H1 (cell line): Measurements from ENCODE around the gene KTI12. TPM values are rescaled to one million over a fixed set of nuclear protein-coding genes. Genes with fewer than 3 reads are reported as not detected.

ENCODE experiments used
- ASH2L ChIP-seq: fragments of 200-600, 300-600 bp; sonication (generic); IDR thresholded peaks from one replicate; pipeline ENCODE4 v1.7.1; 2017; ENCODE audit warnings: low read length
- CBX5 ChIP-seq: fragments of 300-800, 300-1000 bp; sonication (generic); IDR thresholded peaks from 2 replicates; pipeline ENCODE4 v1.7.1; 2016; ENCODE audit warnings: antibody characterized with exemption, low read length, low read depth
- EZH2 ChIP-seq: fragments of 200-600 bp; sonication (generic); IDR thresholded peaks from 2 replicates; pipeline ENCODE4 v1.7.1; 2012; ENCODE audit warnings: low read depth, mild to moderate bottlenecking, moderate library complexity, low read length, inconsistent platforms; ENCODE audit not compliant: severe bottlenecking
- HDAC6 ChIP-seq: IDR thresholded peaks from one replicate; pipeline ENCODE4 v1.7.1; 2012; ENCODE audit warnings: low read depth, mild to moderate bottlenecking, inconsistent platforms, low read length, moderate library complexity
- JUND ChIP-seq: IDR thresholded peaks from 2 replicates; pipeline ENCODE4 v1.6.1; 2011; ENCODE audit warnings: mild to moderate bottlenecking, improper control_type of control experiment, low read length
- KDM5A ChIP-seq: fragments of 200-600 bp; IDR thresholded peaks from 2 replicates; pipeline ENCODE4 v1.7.1; 2012; ENCODE audit warnings: mild to moderate bottlenecking, low read length, inconsistent platforms, mixed read lengths
- RFX5 ChIP-seq: IDR thresholded peaks from 2 replicates; pipeline ENCODE4 v1.6.1; 2011; ENCODE audit warnings: low read depth, low read length, improper control_type of control experiment, borderline replicate concordance
- RNF2 ChIP-seq: fragments of 200-900, 300-1000 bp; sonication (generic); IDR thresholded peaks from 2 replicates; pipeline ENCODE4 v1.7.1; 2016; ENCODE audit warnings: borderline replicate concordance, low read depth, mild to moderate bottlenecking, antibody characterized with exemption, low read length; ENCODE audit not compliant: poor library complexity, severe bottlenecking; ENCODE audit errors: missing control alignments
- SP1 ChIP-seq: IDR thresholded peaks from 2 replicates; pipeline ENCODE4 v1.6.1; 2011; ENCODE audit warnings: low read depth, low read length
- polyA plus RNA-seq, 7 experiments: library from polyadenylated mRNA; depleted of rRNA in 3 of 7; stranded (reverse) in 5 of 7; unstranded in 2 of 7; fragments of >200 nt in 5 of 7; fragments of 200-250 nt in 2 of 7; gene quantifications; 1 replicate in 5 of 7; 2 replicates in 1 of 7; 4 replicates in 1 of 7; pipeline versions ENCODE4 v1.2.1 to v1.2.3, GENCODE V29; 2011 to 2013; ENCODE audit warnings: missing spikeins in 2 of 7, mixed read lengths in 2 of 7
- total RNA-seq: library from RNA; stranded (reverse); fragmentation: NEBNext Ultra II Directional; extraction: Animal tissue kit (Norgen Biotek cat#: 25700); gene quantifications from 2 replicates; pipeline ENCODE4 v1.2.1, GENCODE V29; 2021
- TF ChIP-seq, protein P1 (sequence below): fragments of 300-600 bp; sonication (generic); IDR thresholded peaks from 2 replicates; pipeline ENCODE4 v1.7.1; 2012; ENCODE audit warnings: low read length, moderate library complexity, mild to moderate bottlenecking, inconsistent platforms; ENCODE audit not compliant: insufficient replicate concordance

KTI12 gene
- total and polyA plus RNA-seq, 2 of the 8 experiments (the other 6 are each of a cell fraction or from before 2014, with no cell fraction given) = 7.5 to 16.2 TPM

- TF ChIP-seq, protein P1, sequence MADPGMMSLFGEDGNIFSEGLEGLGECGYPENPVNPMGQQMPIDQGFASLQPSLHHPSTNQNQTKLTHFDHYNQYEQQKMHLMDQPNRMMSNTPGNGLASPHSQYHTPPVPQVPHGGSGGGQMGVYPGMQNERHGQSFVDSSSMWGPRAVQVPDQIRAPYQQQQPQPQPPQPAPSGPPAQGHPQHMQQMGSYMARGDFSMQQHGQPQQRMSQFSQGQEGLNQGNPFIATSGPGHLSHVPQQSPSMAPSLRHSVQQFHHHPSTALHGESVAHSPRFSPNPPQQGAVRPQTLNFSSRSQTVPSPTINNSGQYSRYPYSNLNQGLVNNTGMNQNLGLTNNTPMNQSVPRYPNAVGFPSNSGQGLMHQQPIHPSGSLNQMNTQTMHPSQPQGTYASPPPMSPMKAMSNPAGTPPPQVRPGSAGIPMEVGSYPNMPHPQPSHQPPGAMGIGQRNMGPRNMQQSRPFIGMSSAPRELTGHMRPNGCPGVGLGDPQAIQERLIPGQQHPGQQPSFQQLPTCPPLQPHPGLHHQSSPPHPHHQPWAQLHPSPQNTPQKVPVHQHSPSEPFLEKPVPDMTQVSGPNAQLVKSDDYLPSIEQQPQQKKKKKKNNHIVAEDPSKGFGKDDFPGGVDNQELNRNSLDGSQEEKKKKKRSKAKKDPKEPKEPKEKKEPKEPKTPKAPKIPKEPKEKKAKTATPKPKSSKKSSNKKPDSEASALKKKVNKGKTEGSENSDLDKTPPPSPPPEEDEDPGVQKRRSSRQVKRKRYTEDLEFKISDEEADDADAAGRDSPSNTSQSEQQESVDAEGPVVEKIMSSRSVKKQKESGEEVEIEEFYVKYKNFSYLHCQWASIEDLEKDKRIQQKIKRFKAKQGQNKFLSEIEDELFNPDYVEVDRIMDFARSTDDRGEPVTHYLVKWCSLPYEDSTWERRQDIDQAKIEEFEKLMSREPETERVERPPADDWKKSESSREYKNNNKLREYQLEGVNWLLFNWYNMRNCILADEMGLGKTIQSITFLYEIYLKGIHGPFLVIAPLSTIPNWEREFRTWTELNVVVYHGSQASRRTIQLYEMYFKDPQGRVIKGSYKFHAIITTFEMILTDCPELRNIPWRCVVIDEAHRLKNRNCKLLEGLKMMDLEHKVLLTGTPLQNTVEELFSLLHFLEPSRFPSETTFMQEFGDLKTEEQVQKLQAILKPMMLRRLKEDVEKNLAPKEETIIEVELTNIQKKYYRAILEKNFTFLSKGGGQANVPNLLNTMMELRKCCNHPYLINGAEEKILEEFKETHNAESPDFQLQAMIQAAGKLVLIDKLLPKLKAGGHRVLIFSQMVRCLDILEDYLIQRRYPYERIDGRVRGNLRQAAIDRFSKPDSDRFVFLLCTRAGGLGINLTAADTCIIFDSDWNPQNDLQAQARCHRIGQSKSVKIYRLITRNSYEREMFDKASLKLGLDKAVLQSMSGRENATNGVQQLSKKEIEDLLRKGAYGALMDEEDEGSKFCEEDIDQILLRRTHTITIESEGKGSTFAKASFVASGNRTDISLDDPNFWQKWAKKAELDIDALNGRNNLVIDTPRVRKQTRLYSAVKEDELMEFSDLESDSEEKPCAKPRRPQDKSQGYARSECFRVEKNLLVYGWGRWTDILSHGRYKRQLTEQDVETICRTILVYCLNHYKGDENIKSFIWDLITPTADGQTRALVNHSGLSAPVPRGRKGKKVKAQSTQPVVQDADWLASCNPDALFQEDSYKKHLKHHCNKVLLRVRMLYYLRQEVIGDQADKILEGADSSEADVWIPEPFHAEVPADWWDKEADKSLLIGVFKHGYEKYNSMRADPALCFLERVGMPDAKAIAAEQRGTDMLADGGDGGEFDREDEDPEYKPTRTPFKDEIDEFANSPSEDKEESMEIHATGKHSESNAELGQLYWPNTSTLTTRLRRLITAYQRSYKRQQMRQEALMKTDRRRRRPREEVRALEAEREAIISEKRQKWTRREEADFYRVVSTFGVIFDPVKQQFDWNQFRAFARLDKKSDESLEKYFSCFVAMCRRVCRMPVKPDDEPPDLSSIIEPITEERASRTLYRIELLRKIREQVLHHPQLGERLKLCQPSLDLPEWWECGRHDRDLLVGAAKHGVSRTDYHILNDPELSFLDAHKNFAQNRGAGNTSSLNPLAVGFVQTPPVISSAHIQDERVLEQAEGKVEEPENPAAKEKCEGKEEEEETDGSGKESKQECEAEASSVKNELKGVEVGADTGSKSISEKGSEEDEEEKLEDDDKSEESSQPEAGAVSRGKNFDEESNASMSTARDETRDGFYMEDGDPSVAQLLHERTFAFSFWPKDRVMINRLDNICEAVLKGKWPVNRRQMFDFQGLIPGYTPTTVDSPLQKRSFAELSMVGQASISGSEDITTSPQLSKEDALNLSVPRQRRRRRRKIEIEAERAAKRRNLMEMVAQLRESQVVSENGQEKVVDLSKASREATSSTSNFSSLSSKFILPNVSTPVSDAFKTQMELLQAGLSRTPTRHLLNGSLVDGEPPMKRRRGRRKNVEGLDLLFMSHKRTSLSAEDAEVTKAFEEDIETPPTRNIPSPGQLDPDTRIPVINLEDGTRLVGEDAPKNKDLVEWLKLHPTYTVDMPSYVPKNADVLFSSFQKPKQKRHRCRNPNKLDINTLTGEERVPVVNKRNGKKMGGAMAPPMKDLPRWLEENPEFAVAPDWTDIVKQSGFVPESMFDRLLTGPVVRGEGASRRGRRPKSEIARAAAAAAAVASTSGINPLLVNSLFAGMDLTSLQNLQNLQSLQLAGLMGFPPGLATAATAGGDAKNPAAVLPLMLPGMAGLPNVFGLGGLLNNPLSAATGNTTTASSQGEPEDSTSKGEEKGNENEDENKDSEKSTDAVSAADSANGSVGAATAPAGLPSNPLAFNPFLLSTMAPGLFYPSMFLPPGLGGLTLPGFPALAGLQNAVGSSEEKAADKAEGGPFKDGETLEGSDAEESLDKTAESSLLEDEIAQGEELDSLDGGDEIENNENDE = no peak
- TF ChIP-seq CBX5 = no peak
- peak; percentile 63; the same call in 1 of the 2 replicates for TF ChIP-seq KDM5A
- TF ChIP-seq ASH2L = peak; percentile 91
- TF ChIP-seq HDAC6 = no peak
- no peak for TF ChIP-seq RNF2
- TF ChIP-seq JUND = no peak
- TF ChIP-seq SP1 = no peak
- TF ChIP-seq EZH2 = no peak
- no peak for TF ChIP-seq RFX5
These were observed at the start of gene KTI12 (continued) for GRCh38 chr1:52033190-52034049.
